Esophagus (tissue), 2 donors: ENCODE results near the gene DTNB. TPM values are rescaled to one million over a fixed set of nuclear protein-coding genes. Genes with fewer than 3 reads are reported as not detected.

ENCODE experiments used
- H3K27ac ChIP-seq, 2 donors: one replicate each; pipeline ENCODE4 v1.5.1; 2013; ENCODE audit warnings: low read depth in 2 of 2, mild to moderate bottlenecking in 2 of 2, inconsistent platforms in 1 of 2, low read length in 1 of 2, moderate library complexity in 1 of 2
- H3K27me3 ChIP-seq, 2 donors: one replicate each; pipeline ENCODE4 v1.6.1; 2013; ENCODE audit warnings: low read length in 2 of 2, control low read depth in 1 of 2, mild to moderate bottlenecking in 1 of 2; ENCODE audit not compliant: insufficient read depth in 2 of 2, control insufficient read depth in 1 of 2
- H3K36me3 ChIP-seq, 2 donors: one replicate each; pipeline ENCODE4 v1.6.1; 2013; ENCODE audit warnings: low read length in 1 of 2; ENCODE audit not compliant: control insufficient read depth in 2 of 2, insufficient read depth in 2 of 2
- H3K4me1 ChIP-seq, 2 donors: one replicate each; pipeline ENCODE4 v1.6.1; 2013; ENCODE audit warnings: low read length in 1 of 2; ENCODE audit not compliant: control insufficient read depth in 2 of 2, insufficient read depth in 2 of 2
- H3K4me3 ChIP-seq, 2 donors: one replicate each; pipeline ENCODE4 v1.5.1; 2013; ENCODE audit warnings: low read length in 2 of 2, mild to moderate bottlenecking in 2 of 2, low read depth in 1 of 2, moderate library complexity in 1 of 2
- H3K9me3 ChIP-seq, 2 donors: one replicate each; pipeline ENCODE4 v1.6.1; 2013; ENCODE audit warnings: mild to moderate bottlenecking in 2 of 2, low read depth in 1 of 2, low read length in 1 of 2, moderate library complexity in 1 of 2; ENCODE audit not compliant: control insufficient read depth in 2 of 2, insufficient read depth in 1 of 2
- WGBS, 2 donors: extraction: QIAGEN DNeasy Blood & Tissue Kit; methylation state at CpG; one replicate each; pipeline ENCODE4 v1.1.7; 2013; 5-methylcytosine and 5-hydroxymethylcytosine counted together
- polyA plus RNA-seq, 2 donors: library from polyadenylated mRNA; stranded (reverse); fragments of 200-250 nt; gene quantifications; one replicate each; pipeline ENCODE4 v1.2.3, GENCODE V29; 2013
- donor health status: healthy with polysubstance abuse.
- donor health status: Bipolar disorder and iron deficiency.

The DTNB gene
- polyA plus RNA-seq, 2 donors, result 7.9 to 13.9 TPM

DNA sequence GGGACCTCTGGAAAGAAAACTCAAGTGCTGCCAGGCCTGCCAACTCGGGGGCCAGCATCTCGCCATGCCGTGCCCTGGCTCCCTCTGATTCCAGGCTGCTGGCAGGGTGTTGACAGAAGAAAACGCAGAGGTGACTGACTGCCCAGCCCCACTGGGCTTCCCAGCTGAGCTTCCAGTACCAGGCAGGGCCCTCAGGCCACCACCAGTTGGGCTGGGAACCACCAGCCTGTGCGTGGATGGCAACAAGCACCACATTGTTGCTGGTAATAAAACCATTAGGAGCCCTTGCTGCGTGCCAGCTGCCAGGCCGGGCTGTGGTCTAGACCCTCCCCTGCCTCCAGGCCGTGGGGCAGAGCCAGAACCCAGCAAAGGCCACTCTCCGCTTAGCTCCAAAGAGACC is 340.8 kb downstream of the DTNB start:
- no peaks in the 10 kb centered on the region for H3K9me3 ChIP-seq
- peaks cover 0 to 2% of the 10 kb centered on the region in 2 donors for H3K36me3 ChIP-seq
- H3K4me3 ChIP-seq, result no peak overlapping the region
- H3K4me1 ChIP-seq, result peaks cover 3 to 5% of the 10 kb centered on the region in 2 donors
- no peak overlapping the region for H3K27ac ChIP-seq
- 64 to 67% methylated on average over 9 of the region's 9 CpGs for WGBS, 2 donors
- H3K27me3 ChIP-seq, result no peaks in the 10 kb centered on the region

DNA sequence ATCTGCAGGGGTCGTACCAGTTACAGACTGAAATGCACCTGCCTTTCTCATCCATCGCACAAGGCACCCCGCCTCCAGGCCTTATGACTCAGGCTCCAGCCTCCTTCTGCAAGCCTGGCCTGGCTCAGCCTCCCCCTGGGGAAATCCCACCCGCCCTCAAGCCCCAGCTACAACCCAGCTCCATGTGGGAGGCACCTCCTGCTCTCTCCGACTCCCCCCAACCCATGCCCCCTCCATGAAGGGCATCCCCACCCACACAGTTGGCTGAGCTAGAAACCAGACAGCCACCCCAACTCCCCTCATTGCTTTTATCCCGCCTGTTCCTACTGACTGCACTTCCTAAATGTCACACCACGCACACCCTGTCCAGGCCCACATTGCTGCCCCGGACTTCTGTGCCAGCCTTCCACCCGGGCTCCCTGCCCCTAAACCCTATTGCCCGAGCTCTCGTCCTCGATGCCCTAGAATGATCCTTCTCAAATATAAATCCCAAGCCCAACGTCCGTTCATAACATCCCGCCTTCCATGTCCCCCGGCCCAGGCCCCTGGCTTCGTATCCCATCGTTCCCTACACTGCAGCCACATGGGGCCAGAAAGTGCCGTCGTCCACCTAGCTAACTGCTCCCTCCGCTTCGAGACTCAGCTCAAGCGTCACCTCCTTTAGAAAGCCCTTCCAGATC is 341.6 kb downstream of the DTNB start:
- H3K36me3 ChIP-seq, result peaks cover 0 to 2% of the 10 kb centered on the region in 2 donors
- no peak overlapping the region for H3K27ac ChIP-seq
- no peaks in the 10 kb centered on the region for H3K27me3 ChIP-seq
- 78 to 79% methylated on average over 23 of the region's 23 CpGs for WGBS, 2 donors
- H3K4me3 ChIP-seq, result no peak overlapping the region
- H3K4me1 ChIP-seq, result peaks cover 3% of the 10 kb centered on the region in 2 donors
- peaks cover 0 to 4% of the 10 kb centered on the region in 2 donors for H3K9me3 ChIP-seq

DNA sequence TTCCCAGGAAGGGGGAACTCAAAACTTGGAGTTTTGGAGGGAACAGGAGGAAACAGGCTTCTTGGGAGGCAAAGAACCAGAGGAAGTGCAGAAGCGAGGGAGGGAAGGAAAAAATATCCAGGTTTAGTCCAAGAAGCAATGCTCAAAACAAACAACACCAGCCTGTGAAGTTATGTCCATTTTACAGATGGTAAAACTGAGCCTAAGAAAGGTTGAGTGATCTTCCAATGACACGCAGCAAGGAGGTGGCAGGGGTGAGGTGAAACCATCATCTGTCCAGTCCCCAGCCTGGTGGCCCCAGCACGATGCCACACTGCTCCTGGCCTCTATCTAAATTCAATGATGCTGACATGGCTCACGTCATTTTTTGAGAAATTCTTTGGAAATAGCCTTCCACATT is 342.4 kb downstream of the DTNB start:
- H3K27ac ChIP-seq, result no peak overlapping the region
- H3K4me1 ChIP-seq, result peaks cover 3% of the 10 kb centered on the region in 2 donors
- H3K4me3 ChIP-seq, result no peak overlapping the region
- WGBS, 2 donors, result 89 to 90% methylated on average over 4 of the region's 4 CpGs
- peaks cover 0 to 4% of the 10 kb centered on the region in 2 donors for H3K36me3 ChIP-seq
- no peaks in the 10 kb centered on the region for H3K27me3 ChIP-seq
- peaks cover 6 to 10% of the 10 kb centered on the region in 2 donors for H3K9me3 ChIP-seq

DNA sequence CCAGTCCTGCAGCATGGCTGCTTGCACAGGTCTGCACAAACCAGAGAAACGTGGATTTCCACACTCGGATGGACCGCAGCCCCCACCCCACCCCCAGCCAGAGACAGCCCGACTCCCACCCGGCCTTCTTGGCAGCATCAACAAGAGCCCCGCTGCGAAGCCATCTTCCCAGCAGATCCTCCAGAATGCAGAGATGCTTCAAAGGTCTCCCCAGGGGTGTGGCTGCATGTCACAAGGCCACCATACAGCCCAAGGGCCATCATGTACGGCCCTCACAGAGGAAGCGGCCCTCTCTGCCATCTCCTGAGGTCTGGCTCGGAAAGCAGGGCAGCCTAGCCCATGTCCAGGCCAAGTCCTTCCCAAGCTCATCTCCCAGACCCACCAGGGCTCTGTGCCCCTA is 343.1 kb downstream of the DTNB start:
- no peak overlapping the region for H3K27ac ChIP-seq
- peaks cover 6 to 10% of the 10 kb centered on the region in 2 donors for H3K9me3 ChIP-seq
- H3K27me3 ChIP-seq, result no peaks in the 10 kb centered on the region
- peaks cover 0 to 4% of the 10 kb centered on the region in 2 donors for H3K36me3 ChIP-seq
- H3K4me1 ChIP-seq, result peaks cover 3% of the 10 kb centered on the region in 2 donors
- H3K4me3 ChIP-seq, result no peak overlapping the region
- WGBS, 2 donors, result 79 to 87% methylated on average over 10 of the region's 10 CpGs

DNA sequence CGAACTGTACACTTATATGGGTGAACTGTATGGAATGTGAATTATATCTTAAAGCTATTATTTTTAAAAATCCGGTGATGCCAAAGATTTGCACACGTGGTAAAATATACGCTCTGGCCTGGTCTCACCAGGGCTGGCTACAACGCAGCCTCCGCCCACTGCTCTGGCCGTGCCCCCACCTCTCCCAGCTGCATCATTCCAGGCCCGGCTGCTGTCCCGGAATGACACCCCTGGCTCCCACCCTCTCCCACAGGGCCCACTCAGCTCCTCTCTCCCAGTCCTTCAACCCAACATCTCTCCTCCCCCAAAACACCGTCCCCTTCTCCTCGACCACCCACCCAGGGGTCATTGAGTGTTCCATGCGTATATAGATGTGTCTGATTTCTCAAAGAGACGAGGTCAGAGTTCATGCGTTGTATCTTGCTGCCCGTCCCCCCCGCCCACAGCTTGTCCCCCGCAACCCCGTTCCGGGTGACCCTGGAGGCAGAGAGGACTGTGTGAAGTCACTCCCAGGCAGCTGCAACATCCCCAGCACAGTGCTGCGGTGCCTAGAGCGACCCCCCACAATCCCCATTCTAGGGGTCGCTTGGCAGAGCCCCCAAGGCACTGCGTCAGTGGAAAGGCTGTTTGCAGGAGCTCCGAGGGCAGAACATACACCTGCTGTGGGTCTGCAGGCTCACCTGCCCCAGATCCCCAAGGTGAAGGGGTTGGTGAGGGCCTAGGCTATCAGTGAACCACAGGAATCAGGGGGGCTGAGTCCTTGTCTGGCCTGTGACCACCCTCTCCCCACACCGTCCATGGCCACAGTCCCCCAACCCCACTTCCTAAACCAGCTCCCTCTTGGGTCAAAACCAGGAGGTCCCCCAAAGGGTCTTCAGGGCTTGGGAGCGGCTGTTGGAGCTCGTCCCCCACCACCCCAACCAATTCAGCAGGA is 345.0 kb downstream of the DTNB start:
- H3K9me3 ChIP-seq, result peaks cover 6 to 10% of the 10 kb centered on the region in 2 donors
- H3K36me3 ChIP-seq, result peaks cover 0 to 4% of the 10 kb centered on the region in 2 donors
- no peaks in the 10 kb centered on the region for H3K27me3 ChIP-seq
- WGBS, 2 donors, result 82 to 83% methylated on average over 27 of the region's 27 CpGs
- no peak overlapping the region for H3K27ac ChIP-seq
- H3K4me3 ChIP-seq, result no peak overlapping the region
- H3K4me1 ChIP-seq, result peaks cover 9% of the 10 kb centered on the region in 2 donors

Other genes with a start within 250 kb of the DTNB start
- 1 to 10 TPM; 1.9 to 2.7 TPM for gene ASXL2, start 204.9 kb upstream of the DTNB start, polyA plus RNA-seq